HEK293 (cell line): Measurements from ENCODE around the gene CIDEA.

Experiments used
- CTCF ChIA-PET: fragments of 350-600 bp; formaldehyde crosslinking; extraction: SDS; loops from one replicate; lab custom pipeline; 2021; ENCODE audit warnings: antibody characterized with exemption; lab: Yijun Ruan, JAX
- POLR2A ChIA-PET: fragments of 300-600 bp; formaldehyde crosslinking; extraction: SDS; loops from one replicate; lab custom pipeline; 2020; ENCODE audit warnings: antibody characterized with exemption, inconsistent platforms; lab: Yijun Ruan, JAX
- H3K27ac ChIP-seq: fragments of 200-500 bp; sonication (Bioruptor generic); 2 replicates; pipeline ENCODE4 v1.5.1; 2014; ENCODE audit warnings: low read depth, low read length, control low read depth, inconsistent platforms; ENCODE audit errors: extremely low read depth
- H3K36me3 ChIP-seq, 2 experiments: fragments of 200-500 bp in 1 of 2; sonication (Bioruptor generic) in 1 of 2; 1 replicate in 1 of 2; 2 replicates in 1 of 2; pipeline ENCODE4 v1.5.1; 2014 to 2017; ENCODE audit warnings: inconsistent platforms in 2 of 2, low read length in 2 of 2; ENCODE audit not compliant: control insufficient read depth in 2 of 2, insufficient read depth in 1 of 2
- H3K4me1 ChIP-seq: fragments of 200-500 bp; sonication (Bioruptor generic); 2 replicates; pipeline ENCODE4 v1.5.1; 2014; ENCODE audit warnings: mild to moderate bottlenecking, low read length, inconsistent platforms; ENCODE audit not compliant: control insufficient read depth, insufficient read depth
- H3K4me3 ChIP-seq: 2 replicates; pipeline ENCODE4 v1.5.1; 2011; ENCODE audit warnings: low read depth, mild to moderate bottlenecking, control low read depth, low read length, moderate library complexity
- H3K9me3 ChIP-seq: fragments of 200-500 bp; sonication (Bioruptor generic); 2 replicates; pipeline ENCODE4 v1.5.1; 2014; ENCODE audit warnings: low read depth, low read length, inconsistent platforms; ENCODE audit not compliant: control insufficient read depth, insufficient read depth
- HOXA7 ChIP-seq: sonication (generic); formaldehyde crosslinking; IDR thresholded peaks from 2 replicates; pipeline ENCODE4 v1.8.1; 2022; ENCODE audit warnings: missing genetic modification reagents, borderline replicate concordance
- HOXC10 ChIP-seq: sonication (generic); formaldehyde crosslinking; IDR thresholded peaks from 2 replicates; pipeline ENCODE4 v1.8.1; 2023; ENCODE audit warnings: mild to moderate bottlenecking, missing genetic modification reagents
- HOXD13 ChIP-seq: sonication (generic); formaldehyde crosslinking; IDR thresholded peaks from 2 replicates; pipeline ENCODE4 v1.8.0; 2022; ENCODE audit warnings: missing genetic modification reagents, borderline replicate concordance
- YY1 ChIP-seq: fragments of 450-650 bp; formaldehyde crosslinking; IDR thresholded peaks from 2 replicates; pipeline ENCODE4 v1.5.1; 2018; ENCODE audit warnings: missing biosample characterization, missing genetic modification characterization
- ZBTB20 ChIP-seq: fragments of 450-650 bp; formaldehyde crosslinking; IDR thresholded peaks from 2 replicates; pipeline ENCODE4 v1.5.1; 2016; ENCODE audit warnings: missing biosample characterization, missing genetic modification characterization
- ZIC2 ChIP-seq: fragments of 450-650 bp; formaldehyde crosslinking; IDR thresholded peaks from 2 replicates; pipeline ENCODE4 v1.5.1; 2016; ENCODE audit warnings: missing biosample characterization, missing genetic modification characterization
- ZNF335 ChIP-seq: fragments of 450-650 bp; formaldehyde crosslinking; conservative IDR thresholded peaks from 2 replicates; pipeline ENCODE4 v1.5.1; 2016; ENCODE audit warnings: missing biosample characterization, missing genetic modification characterization
- ZNF341 ChIP-seq: fragments of 450-650 bp; formaldehyde crosslinking; IDR thresholded peaks from 2 replicates; pipeline ENCODE4; 2016; ENCODE audit warnings: low read depth, missing biosample characterization, missing genetic modification characterization
- ZNF629 ChIP-seq: fragments of 450-650 bp; formaldehyde crosslinking; IDR thresholded peaks from 2 replicates; pipeline ENCODE4 v1.5.1; 2017; ENCODE audit warnings: missing biosample characterization, missing genetic modification characterization
- ZNF792 ChIP-seq: fragments of 450-650 bp; formaldehyde crosslinking; IDR thresholded peaks from 2 replicates; pipeline ENCODE4 v1.5.1; 2016; ENCODE audit warnings: missing biosample characterization, missing genetic modification characterization
- TF ChIP-seq, protein P1 (sequence below): fragments of 450-650 bp; formaldehyde crosslinking; IDR thresholded peaks from 2 replicates; pipeline ENCODE4 v1.5.1; 2016; ENCODE audit warnings: missing biosample characterization, missing genetic modification characterization
- TF ChIP-seq, protein P2 (sequence below): fragments of 450-650 bp; formaldehyde crosslinking; IDR thresholded peaks from 2 replicates; pipeline ENCODE4 v1.5.1; 2016; ENCODE audit warnings: missing biosample characterization, missing genetic modification characterization

The CIDEA gene

DNA sequence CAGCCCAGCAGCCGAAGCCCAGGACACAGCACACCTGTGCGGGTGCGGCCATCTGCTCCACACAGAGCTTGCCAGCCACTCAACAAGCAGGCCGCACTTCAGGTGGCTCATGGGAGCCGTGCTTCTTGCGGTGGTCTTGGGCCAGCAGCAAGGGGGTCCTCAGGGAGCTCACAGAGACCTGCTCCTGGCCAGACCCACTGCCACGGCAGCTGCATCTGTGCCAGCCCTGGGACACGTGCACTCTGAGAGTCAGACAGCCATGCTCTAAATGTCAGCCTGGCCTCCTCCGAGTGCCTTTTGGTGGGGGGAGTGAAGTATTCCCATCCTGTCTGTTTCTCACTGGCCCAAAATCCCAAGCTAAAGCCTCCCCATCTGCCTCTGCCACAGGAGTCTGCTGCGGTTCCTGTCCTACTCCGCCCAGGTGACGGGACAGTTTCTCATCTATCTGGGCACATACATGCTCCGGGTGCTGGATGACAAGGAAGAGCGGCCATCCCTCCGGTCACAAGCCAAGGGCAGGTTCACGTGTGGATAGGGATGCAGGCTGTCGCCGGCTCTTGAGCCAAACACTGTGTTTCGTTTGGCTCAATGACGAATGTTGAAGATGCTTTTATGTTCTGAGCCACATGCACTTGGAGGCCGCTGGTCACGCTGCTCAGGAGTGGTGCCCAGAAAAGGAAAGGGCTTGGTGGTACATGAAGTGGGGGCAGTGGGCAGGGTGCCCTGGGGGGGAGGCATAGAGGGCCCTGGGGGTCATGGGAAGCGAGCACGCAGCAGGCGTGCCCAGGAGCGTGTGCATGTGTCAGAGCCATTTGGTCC lies 22.8 kb downstream of the CIDEA start:
- H3K4me3 ChIP-seq: no peak overlapping the region
- ChIA-PET CTCF (interaction anchor here (1.8 to 2.5 kb wide), 3 partner anchors 11 to 21 kb away, joined by 7 to 13 read pairs (median 8); no protein-coding TSS in a partner anchor), POLR2A (interaction anchor here (0.5 to 1.3 kb wide), 5 partner anchors 11 to 685 kb away, joined by 3 to 8 read pairs (median 5); partner anchors contain the start of gene AFG3L2)
- TF ChIP-seq ZNF335 (tag by site-specific recombination) (no peak), ZBTB20 (tag by site-specific recombination) (no peak)
- no peak overlapping the region for H3K27ac ChIP-seq
- no peaks in the 10 kb centered on the region for H3K36me3 ChIP-seq
- no peaks in the 10 kb centered on the region for H3K9me3 ChIP-seq
- H3K4me1 ChIP-seq: no peaks in the 10 kb centered on the region

DNA sequence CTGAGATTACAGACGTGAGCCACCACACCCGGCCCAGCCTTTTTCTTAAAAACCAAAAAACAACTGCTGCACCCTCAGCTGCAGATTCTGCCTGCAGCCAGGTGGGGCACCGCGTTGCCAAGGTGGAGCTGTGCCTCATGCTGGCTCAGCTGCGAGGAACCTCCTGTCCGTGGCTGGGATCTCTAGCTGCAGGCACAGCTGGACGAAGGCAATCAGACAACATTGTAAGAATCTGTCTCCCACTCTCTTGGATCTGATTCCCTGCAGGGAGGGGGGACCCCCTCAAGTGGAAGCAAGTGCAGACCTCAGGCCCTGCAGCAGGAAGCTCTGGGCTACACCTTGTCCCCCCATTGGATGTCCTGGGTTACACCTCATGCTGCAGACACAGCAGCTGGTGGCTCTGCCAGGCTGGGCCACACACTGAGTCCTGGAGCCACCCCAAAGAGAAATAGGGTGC lies 24.1 kb downstream of the CIDEA start:
- TF ChIP-seq HOXD13 (CRISPR knock-in tag): no peak
- TF ChIP-seq, protein P1, sequence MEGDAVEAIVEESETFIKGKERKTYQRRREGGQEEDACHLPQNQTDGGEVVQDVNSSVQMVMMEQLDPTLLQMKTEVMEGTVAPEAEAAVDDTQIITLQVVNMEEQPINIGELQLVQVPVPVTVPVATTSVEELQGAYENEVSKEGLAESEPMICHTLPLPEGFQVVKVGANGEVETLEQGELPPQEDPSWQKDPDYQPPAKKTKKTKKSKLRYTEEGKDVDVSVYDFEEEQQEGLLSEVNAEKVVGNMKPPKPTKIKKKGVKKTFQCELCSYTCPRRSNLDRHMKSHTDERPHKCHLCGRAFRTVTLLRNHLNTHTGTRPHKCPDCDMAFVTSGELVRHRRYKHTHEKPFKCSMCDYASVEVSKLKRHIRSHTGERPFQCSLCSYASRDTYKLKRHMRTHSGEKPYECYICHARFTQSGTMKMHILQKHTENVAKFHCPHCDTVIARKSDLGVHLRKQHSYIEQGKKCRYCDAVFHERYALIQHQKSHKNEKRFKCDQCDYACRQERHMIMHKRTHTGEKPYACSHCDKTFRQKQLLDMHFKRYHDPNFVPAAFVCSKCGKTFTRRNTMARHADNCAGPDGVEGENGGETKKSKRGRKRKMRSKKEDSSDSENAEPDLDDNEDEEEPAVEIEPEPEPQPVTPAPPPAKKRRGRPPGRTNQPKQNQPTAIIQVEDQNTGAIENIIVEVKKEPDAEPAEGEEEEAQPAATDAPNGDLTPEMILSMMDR (tag by site-specific recombination): peak; percentile 59; the same call in 1 of the 2 replicates
- TF ChIP-seq YY1 (tag by site-specific recombination): no peak
- TF ChIP-seq, protein P2, sequence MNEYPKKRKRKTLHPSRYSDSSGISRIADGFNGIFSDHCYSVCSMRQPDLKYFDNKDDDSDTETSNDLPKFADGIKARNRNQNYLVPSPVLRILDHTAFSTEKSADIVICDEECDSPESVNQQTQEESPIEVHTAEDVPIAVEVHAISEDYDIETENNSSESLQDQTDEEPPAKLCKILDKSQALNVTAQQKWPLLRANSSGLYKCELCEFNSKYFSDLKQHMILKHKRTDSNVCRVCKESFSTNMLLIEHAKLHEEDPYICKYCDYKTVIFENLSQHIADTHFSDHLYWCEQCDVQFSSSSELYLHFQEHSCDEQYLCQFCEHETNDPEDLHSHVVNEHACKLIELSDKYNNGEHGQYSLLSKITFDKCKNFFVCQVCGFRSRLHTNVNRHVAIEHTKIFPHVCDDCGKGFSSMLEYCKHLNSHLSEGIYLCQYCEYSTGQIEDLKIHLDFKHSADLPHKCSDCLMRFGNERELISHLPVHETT (tag by site-specific recombination): no peak
- TF ChIP-seq HOXA7: no peak
- Histone ChIP-seq H3K36me3 (no peaks in the 10 kb centered on the region), H3K9me3 (no peaks in the 10 kb centered on the region), H3K4me3 (no peak overlapping the region), H3K27ac (no peak overlapping the region), H3K4me1 (no peaks in the 10 kb centered on the region)
- CTCF ChIA-PET: interaction anchor here (0.5 to 3.5 kb wide), 11 partner anchors 8 to 1053 kb away, joined by 3 to 15 read pairs (median 4); no protein-coding TSS in a partner anchor
- POLR2A ChIA-PET: interaction anchor here (1.0 to 2.4 kb wide), 6 partner anchors 11 to 99 kb away, joined by 3 to 10 read pairs (median 4); partner anchors contain the start of genes AFG3L2 and TUBB6

DNA sequence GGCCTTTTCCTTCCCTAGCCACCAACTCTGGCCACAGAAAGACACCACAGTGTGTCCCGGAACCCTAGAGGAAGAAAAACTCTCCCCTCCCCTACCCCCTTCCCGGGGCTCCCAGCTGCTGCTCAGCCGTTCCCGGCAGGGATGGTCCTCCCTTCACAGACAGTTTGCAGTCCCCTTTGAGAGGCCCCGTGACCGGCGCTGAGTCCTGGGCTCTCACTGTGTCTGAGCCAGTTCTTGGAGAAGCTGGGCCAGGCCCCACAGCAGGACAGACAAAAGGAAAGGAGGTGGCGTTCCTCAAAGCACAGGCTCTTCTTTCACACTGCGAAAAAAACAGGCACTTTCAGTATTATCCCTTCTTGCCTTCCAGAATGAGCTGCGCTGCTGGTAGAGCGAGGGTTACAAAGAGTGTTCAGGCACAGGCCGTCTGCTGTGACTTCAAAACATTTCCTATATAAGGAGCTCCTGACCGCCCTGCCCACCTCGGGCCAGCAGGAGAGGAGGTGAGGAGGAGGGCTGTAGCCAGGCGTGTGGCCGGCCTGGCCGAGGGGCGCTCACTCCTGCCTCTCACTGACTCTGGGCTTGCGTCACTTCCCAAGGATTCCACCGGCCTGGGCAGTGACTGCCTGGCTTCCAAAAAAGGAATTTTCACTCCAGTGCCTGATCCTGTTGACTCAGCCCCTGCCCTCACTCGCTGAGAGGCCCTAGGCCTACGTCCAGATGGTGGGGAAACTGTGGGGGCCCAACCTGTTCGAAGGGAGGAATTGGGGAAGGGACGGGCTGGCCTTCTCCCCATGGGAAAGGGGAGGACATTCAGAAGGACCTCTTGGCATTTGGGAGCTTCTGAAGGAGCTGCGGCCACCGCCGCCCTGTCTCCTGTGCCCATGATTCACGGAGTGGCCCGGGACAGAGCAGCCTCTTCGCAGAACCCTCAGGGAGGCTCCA lies 24.9 kb downstream of the CIDEA start:
- H3K4me1 ChIP-seq: no peaks in the 10 kb centered on the region
- no peaks in the 10 kb centered on the region for H3K9me3 ChIP-seq
- no peaks in the 10 kb centered on the region for H3K36me3 ChIP-seq
- ChIA-PET POLR2A (interaction anchor here (0.6 to 2.4 kb wide), 7 partner anchors 7 to 98 kb away, joined by 3 to 10 read pairs (median 3); partner anchors contain the start of genes AFG3L2 and TUBB6), CTCF (interaction anchor here (0.5 to 3.5 kb wide), 10 partner anchors 7 to 1052 kb away, joined by 3 to 15 read pairs (median 6); no protein-coding TSS in a partner anchor)
- TF ChIP-seq ZNF341 (tag by site-specific recombination): peak; percentile 38; the same call in 1 of the 2 replicates
- 0 out of 2 replicates have a peak, but pooled peaks have one; percentile 52 for TF ChIP-seq HOXC10 (CRISPR knock-in tag)
- TF ChIP-seq ZBTB20 (tag by site-specific recombination): peak; percentile 38; the same call in 1 of the 2 replicates
- no peak for TF ChIP-seq ZNF792 (tag by site-specific recombination)
- no peak for TF ChIP-seq ZNF629 (tag by site-specific recombination)
- TF ChIP-seq ZIC2 (tag by site-specific recombination): peak; percentile 67
- H3K4me3 ChIP-seq: no peak overlapping the region
- no peak overlapping the region for H3K27ac ChIP-seq
